ENCODE data around the gene MAP4K2.

The MAP4K2 gene

GRCh38 chr11:64790205-64791095 lies 12.6 kb downstream of the MAP4K2 start:
- DNase-seq = no peak

GRCh38 chr11:64789331-64790204 lies 13.4 kb downstream of the MAP4K2 start:
- no peak for DNase-seq

GRCh38 chr11:64788321-64789215 lies 14.4 kb downstream of the MAP4K2 start:
- no peak for DNase-seq

DNA sequence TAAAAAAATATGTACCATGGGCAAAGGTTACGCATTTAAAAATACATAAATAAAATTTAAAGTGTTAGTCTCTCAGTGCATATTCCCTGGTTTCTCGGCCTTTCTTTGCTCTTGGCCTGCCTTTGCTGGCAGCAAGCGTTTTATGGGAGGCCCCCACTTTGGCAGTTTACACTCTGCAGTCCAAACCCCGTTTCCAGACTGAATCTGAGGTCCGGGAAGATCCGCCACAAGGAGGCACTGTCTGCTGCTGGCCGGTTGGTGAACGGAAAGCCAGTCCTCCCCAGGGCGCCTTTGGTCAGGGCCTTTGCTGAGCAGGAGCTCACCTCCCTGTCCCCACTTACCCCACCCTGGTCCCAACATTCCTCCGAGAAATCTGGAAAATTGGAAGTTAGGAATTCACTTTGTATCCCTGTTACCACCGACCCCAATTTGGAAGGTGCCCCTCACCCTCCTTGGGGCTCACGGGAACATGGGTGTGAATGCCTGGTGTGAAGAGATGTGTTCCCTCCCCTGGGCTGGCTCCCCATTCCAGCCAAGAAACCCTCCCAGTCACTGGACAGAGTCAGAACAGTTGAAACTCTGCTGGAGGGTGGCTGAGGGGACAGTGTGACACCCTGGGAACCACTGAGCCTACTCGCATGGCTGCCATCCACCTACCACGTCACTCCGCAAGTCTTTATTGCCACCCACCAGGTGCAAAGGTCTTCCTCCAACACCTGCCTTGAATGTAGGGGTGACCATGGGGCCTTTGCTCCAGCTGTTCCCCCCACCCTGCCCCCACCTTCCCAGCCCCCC lies 15.3 kb downstream of the MAP4K2 start:
- DNase-seq = peak in 1 of 2 experiments; percentile 21

GRCh38 chr11:64786308-64786707 lies 16.7 kb downstream of the MAP4K2 start:
- no peak for DNase-seq

- no peak for DNase-seq
Observed at GRCh38 chr11:64784813-64785581, 18.0 kb downstream of the MAP4K2 start.

GRCh38 chr11:64778473-64779298 lies 24.3 kb downstream of the MAP4K2 start, which contains the start of gene SF1:
TSS of gene SF1 (minus strand) at chr11:64778542. CDS start at chr11:64778392, 150 bp downstream.
- DNase-seq = peak; percentile 100

GRCh38 chr11:64778223-64778472 lies 24.9 kb downstream of the MAP4K2 start:
- no peak for DNase-seq

- peak; percentile 76 to 85 for DNase-seq
Observed at GRCh38 chr11:64777449-64778222, 25.4 kb downstream of the MAP4K2 start.

- DNase-seq = no peak
Observed at GRCh38 chr11:64776875-64777274, 26.1 kb downstream of the MAP4K2 start.

- DNase-seq = no peak
Observed at GRCh38 chr11:64776425-64776824, 26.6 kb downstream of the MAP4K2 start.

DNA sequence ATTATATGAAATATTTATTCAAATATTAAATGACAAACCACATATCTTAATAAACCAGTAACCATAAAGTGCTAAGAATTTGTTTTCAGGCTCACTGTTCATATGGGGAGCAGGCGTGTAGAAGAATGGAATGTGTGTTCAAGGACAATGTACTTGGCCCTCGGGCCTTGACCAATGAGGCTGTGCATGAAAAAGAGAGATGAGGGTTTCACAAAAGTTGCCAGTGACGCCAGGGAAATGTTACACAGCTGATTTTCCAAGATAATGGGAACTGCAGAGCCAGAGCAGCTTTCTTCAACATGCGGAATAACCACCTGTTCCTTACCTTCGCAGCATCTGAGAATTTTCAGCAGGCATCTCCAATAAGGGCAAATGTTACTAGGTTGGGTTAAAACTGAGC lies 28.9 kb downstream of the MAP4K2 start:
- no peak for DNase-seq

- no peak for DNase-seq
Observed at GRCh38 chr11:64772303-64773018, 30.6 kb downstream of the MAP4K2 start.

GRCh38 chr11:64771861-64772260 lies 31.2 kb downstream of the MAP4K2 start:
- DNase-seq = no peak

GRCh38 chr11:64770120-64770519 lies 32.9 kb downstream of the MAP4K2 start:
- no peak for DNase-seq

GRCh38 chr11:64769283-64769682 lies 33.7 kb downstream of the MAP4K2 start:
- DNase-seq = no peak

DNA sequence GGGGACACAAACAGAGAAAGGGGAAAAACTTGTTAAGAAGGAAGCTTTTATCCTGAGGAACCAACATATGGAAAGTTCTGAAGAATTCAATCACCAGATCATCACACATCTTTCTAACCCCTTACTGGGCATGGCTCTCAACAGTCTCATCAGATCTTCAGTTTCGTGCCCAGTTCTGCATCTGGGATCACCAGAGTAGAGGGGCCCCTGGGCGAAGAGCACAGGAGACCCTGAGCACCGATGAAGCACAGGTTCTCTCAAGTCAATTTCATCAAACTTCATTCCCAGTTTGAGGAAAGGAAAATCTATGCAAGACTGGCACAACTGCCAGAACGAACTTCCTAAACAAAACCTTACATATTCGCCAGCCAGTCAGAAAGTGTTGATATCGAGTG lies 34.7 kb downstream of the MAP4K2 start:
- no peak for DNase-seq

Measured in NCI-H1930 (cell line).